ENCODE data around the gene PRKCB.

Gene PRKCB

DNA sequence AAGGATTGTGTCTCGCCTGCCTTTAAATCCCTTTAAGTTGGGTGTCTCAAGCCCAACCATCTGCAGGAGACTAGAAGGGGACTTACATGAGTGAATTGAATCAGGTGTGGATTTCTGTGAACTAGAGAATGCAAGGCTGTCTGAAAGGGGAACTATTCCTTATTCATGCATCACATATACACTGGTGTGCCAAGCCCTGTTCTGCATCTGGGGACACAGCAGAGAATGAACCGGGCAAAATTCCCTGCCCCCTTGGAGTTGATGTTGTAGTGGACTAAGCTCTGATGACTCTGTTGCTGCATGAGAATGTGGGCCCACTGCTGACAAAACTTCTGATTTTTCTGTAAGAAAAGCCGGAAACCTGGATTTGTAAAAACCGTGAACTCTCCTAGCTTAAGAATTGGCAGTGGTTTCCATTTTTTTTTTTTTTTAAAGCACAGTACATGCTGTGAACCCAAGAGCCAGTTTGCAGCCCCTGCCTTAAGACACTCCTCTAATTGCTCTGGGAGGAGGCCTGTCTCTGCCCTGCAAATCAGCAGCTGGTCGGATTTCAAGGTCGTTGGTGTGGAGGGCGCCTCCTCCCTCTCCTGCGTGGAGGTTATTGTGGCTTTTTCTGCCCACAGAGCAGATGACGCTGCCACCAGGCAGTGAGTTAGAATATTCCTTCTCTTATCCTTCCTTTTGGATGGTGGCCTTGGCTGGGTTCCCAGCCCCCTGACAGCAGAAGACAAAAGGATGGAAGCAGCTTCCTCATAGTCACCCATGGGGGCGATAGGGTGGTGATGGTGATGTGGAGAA, 131.0 kb downstream of the PRKCB start:
- DNase-seq (ENCODE audit: low read depth in 3 of 3): no peak

DNA sequence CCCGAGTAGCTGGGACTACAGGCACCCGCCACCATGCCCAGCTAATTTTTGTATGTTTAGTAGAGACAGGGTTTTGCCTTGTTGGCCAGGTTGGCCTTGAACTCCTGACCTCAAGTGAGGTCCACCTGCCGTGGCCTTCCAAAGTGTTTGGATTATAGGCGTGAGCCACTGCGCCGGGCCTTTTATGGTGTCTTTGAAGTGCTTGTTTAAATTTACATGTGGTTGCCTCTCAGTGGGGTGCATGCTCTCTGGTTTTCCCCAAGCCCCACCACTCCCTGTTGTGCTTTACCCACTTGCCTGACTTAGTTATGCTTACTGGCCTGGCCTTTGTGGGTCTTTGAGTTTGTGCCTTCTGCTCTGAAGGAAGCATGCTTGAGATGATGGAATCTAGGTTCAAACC, 132.0 kb downstream of the PRKCB start:
- no peak for DNase-seq (ENCODE audit: low read depth in 3 of 3)

DNA sequence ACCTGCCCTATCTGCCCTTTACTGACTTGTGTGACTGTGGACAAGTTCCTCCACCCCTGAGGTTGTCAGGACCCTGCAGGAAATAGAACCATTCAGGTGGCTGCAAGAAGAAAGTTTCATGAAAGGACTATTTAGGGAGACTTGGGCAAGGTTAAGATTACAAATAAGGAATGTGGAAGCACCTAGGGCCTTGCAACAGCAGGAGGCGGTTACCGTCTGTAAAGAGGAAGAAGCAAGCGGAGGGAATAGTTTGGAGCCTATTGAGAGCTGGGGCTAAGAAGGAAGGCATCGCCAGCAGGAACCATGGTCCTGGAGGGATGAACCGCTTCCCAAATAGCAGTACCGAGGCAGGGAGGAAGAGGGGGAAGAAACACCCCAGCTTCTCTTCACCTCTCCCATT, 132.4 kb downstream of the PRKCB start:
- DNase-seq (ENCODE audit: low read depth in 3 of 3): no peak

DNA sequence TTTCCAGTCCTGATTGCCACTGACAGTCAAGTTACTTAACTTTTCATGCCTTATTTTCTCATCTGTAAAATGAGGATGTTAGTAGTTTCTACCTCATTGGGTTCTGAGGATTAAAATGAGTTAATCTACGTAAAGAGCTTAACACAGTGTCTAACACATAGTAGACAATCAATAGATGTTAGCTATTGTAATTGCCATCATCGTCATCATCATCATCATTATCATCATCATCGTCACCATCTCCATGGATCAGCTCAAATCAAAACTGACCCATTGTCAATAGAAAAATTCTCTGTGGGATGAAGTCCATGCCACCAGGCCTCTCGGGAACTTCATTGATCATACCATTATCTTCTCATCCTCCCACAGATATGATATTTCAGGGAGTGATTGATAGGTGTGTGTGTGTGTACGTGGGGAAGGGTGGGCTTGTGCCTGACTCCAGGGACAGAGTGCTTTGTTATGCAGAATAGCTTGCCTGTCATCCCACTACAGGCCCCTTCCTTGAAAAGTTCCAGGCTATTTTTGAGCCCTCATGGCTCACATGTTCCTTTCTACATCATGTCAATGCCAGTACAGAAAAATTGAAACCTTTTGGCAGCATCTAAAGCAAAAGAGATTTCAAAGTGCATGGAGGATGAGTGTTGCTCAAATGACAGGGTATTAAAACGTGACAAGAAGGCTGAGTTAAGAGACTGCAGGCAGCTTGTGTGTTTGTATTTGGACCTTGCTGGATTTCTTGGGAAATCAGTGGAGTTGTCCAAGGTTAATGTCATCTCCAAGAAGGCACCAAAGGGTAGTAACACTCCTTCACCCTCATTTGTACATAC, 133.9 kb downstream of the PRKCB start:
- DNase-seq (ENCODE audit: low read depth in 3 of 3): no peak

DNA sequence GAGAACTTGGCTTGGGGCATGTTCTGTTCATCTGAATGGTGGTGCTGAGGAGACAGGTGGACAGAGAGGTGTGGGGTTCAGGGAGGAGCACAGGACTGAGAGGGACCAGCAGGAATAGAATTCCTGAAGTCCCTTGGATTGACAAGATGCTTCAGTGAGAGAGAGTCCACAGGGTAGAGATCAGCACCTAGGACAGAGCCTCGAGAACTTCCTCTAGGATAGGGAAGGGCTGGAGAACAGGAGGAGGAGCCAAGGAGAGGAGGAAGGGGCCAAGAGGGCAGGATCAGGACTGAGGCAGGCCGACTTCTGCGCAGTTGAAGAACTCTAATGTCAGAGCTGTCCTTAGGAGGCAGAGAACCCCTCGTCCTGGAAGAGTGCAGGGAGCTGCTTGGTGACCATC, 138.4 kb downstream of the PRKCB start:
- DNase-seq (ENCODE audit: low read depth in 3 of 3): no peak

DNA sequence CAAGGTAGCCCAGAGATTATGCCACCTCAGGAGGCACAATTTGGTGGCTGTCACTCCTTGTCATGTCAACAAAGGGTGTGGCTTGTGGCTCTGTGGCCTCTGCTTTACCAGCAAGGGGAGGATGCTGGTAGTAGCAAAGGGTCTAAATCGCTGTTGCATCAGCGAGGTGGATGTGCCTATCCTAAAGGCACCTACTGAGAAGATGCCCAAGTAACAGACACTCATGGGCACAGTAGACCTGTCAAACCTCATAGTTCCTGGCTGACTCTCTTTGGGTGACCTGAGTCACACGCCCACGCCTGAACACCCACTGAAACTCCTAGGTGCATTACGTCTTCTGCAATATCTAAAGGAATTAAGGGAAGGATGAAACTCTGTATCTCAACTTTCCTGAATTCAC, 139.5 kb downstream of the PRKCB start:
- DNase-seq (ENCODE audit: low read depth in 3 of 3): no peak

DNA sequence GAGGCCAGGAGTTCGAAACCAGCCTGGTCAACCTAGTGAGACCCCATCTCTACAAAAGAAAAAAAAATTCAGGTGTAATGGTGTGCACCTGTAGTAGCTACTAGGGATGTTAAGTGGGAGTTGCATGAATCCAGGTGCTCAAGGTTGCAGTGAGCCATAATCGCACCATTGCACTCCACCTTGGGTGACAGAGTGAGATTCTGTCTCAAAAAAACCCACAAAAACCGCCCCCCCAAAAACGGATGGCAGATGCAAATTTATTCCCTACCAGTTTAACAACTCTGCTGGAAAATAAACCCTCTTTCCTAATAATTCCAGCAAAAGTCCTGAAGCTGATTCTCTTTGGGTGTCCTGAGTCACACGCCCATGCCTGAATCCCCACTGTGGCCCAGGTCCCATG, 140.3 kb downstream of the PRKCB start:
- no peak for DNase-seq (ENCODE audit: low read depth in 3 of 3)

DNA sequence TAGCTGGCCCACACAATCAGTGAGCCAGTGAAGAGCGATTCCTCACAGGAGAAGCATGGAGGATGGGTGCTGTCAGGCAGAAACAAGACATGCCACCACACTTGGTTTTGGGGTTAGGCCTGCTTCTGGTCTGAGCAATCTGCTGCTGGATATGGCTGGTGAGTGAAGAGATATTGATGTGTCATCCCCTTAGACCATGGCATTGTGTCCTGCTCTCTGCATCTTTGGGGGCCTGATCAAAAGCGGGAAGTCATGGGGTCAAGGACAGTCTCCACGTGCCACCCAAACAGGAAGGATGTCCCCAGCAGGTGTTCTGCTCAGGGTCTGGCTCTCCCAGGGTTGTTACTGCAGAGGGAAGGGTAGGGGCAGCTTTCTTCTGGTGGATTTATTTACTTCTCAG, 140.7 kb downstream of the PRKCB start:
- no peak for DNase-seq (ENCODE audit: low read depth in 3 of 3)

DNA sequence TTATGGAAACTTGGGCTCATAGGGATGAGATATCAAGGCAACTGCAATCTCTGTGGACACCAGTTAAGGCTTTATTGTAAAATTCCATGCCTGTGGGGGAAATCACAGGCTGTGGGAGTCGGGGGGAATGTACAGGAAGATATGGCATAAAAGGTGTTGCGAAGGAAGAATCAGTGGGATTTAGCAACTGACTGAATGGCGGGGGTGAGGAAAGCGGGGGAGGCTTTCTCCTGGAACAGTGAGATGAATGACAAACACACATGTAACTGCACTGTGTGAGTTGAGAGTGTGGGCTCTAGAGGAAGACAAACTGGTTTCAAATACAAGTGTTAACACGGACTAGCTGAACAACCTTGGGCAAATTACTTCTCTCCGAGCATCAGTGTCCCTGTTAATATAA, 143.7 kb downstream of the PRKCB start:
- DNase-seq (ENCODE audit: low read depth in 3 of 3): no peak

DNA sequence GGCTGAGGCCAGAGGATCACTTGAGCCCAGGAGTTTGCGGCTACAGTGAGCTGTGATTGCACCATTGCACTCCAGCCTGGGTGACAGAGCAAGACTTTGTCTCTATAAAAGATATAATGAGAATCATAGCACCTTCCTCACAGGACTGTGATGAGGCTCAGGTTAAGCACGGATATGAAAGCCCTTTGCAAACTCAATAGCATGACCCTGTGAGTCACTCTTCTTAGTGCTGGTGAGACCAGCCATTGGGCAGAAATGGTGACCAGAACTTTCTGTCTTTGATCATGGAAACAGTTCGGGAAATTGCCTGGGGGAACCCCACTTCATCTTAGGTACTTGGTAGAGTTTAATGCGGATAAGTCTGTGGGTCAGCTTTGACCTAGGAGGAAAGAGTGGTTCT, 144.2 kb downstream of the PRKCB start:
- no peak for DNase-seq (ENCODE audit: low read depth in 3 of 3)

DNA sequence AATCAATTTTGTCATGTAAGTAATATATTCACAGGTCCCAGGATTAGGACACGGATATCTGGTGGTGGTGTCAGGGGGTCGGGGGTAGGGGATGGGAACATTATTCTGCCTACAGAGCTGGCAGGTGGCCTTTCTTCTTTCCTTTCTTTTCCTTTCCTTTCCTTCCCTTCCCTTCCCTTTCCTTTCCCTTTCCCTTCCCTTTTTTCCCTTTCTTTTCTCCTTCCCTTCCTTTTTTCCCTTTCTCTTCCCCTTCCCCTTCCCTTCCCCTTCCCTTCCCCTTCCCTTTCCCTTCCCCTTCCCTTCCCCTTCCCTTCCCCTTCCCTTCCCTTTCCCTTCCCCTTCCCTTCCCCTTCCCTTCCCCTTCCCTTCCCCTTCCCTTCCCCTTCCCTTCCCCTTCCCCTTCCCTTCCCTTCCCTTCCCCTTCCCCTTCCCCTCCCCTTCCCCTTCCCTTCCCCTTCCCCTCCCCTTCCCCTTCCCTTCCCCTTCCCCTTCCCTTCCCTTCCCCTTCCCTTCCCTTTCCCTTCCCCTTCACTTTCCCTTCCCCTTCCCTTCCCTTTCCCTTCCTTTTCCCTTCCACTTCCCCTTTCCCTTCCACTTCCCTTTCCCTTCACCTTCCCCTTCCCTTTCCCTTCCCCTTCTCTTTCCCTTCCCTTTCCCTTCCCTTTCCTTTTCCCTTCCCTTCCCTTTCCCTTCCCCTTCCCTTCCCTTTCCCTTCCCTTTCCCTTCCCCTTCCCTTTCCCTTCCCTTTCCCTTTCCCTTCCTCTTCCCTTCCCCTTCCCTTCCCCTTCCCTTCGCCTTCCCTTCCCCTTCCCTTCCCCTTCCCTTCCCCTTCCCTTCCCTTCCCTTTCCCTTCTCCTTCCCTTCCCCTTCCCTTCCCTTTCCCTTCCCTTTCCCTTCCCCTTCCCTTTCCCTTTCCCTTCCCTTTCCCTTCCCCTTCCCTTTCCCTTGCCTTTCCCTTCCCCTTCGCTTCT, 145.9 kb downstream of the PRKCB start:
- no peak for DNase-seq (ENCODE audit: low read depth in 3 of 3)

DNA sequence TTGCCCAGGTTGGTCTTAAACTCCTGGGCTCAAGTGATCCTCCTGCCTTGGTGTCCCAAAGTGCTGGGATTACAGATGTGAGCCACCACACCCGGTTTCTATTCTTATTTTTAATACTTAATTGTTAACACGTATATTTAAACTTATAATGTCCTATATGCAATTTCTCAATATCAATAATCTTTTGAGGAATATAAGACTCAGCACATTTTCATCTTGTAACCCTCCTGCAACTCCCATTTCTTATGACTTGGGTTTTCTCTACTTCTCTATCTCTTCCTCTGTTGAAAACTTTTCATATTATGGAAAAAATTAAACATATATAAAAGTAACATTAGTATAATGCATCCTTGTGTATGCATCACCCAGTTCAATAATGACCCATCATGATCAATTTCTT, 150.7 kb downstream of the PRKCB start:
- DNase-seq (ENCODE audit: low read depth in 3 of 3): no peak

DNA sequence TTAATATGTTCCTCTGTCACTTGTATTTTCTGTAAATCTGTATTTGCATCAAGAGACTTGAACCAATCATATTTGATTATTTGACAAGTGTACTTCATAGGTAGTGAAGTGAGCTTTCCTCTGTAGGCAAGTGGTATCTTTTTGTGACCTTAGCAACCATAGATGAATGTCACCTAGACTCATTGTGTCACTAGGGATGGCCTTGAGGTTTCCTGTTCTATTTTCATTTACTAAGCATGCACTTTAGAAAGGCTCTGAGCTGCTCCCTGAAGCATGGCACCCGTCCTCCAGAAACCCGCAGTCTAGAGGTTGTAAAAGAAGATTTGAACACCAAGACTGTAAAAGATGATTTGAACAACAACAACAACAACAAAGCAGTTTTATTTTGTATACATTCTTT, 151.7 kb downstream of the PRKCB start:
- no peak for DNase-seq (ENCODE audit: low read depth in 3 of 3)

DNA sequence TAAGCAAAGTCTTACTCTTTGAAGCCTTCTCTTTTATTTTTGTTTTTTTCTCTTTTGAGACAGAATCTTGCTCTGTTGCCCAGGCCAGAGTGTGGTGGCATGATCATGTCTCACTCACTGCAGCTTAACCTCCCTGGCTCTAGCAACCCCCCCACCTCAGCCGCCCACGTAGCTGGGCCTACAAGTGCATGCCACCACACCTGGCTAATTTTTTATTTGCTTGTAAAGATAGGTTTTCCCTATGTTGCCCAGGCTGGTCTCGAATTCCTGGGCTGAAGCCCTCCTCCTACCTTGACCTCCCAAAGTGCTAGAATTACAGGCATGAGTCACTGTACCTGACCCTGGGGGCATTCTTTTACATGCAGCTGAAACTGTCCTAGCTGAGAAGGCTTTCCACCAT, 154.7 kb downstream of the PRKCB start:
- no peak for DNase-seq (ENCODE audit: low read depth in 3 of 3)

DNA sequence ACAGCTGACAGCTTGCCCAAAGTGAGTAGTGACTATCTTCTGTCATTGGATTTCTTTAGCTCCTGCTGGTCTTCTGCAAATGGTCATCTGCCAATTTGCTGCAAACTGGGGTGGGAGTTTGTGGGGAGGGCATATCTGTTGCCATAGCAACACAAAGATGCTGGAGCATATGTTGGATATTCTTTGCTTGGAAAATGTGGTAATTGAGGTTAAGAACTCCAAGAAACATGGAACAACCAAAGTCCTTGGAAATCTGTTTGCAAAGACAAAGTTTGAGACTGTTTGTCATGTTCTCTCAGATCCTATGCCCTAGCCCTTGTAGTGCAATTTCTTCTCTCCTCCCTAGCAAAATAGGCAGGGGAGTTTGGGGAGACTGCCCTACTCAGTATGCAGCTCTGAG, 155.3 kb downstream of the PRKCB start:
- DNase-seq (ENCODE audit: low read depth in 3 of 3): no peak

DNA sequence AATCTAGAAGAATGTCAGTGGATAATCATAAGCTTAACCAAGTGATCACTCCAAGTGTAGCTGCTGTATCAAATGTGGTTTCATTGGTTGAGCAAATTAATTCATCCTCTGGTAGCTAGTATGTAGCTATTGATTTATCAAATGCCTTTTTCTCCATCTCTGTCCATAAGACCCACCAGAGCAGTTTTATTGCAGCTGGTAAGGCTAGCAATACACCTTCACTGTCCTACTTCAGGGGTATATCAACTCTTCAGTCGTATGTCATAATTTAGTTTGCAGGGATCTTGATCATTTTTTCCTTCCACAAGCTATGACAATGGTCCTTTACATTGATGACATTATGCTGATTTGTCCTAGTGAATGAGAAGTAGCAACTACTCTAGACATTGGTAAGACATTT, 158.8 kb downstream of the PRKCB start:
- no peak for DNase-seq (ENCODE audit: low read depth in 3 of 3)

DNA sequence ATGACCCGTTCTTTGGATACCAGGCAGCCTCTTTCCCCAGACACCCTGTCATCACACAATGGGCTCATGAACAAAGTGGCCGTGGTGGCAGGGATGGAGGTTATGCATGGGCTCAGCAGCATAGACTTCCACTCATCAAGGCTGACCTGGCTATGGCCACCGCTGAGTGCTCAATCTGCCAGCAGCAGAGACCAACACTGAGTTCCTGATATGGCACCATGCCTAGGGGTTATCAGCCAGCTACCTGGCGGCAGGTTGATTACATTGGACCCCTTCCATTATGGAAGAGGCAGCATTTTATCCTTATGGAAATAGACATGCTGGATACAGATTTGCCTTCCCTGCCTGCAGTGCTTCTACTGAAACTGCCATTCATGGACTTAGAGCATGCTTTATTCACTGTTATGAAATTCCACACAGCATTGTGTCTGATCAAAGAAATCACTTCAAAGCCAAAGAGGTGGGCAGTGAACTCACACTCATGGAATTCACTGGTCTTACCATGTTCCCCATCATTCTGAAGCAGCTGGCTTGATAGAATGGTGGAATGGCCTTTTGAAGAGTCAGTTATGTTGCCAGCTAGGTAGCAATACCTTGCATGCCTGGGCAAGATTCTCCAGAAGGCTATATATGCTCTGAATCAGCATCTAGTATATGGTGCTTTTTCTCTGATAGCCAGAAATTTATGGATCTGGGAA, 160.6 kb downstream of the PRKCB start:
- no peak for DNase-seq (ENCODE audit: low read depth in 3 of 3)

DNA sequence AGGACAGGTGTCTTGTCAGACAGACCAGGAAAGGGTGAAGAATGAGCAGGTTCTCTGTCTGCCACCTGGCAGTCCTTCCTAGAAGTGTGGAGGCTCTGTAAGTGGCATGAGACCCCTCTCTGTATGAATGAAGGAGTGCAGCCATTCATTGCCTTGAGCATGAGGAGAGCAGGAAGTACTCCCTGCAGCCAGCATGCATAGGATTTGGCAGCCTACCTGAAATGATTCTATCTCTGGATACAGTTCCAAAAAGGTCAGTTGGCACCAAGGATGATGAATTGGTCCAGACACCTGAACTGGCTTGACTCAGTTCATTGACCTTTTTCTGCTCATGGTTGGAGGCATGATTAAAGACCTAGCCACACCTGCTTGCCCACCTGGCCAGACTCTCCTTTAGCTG, 163.0 kb downstream of the PRKCB start:
- no peak for DNase-seq (ENCODE audit: low read depth in 3 of 3)

DNA sequence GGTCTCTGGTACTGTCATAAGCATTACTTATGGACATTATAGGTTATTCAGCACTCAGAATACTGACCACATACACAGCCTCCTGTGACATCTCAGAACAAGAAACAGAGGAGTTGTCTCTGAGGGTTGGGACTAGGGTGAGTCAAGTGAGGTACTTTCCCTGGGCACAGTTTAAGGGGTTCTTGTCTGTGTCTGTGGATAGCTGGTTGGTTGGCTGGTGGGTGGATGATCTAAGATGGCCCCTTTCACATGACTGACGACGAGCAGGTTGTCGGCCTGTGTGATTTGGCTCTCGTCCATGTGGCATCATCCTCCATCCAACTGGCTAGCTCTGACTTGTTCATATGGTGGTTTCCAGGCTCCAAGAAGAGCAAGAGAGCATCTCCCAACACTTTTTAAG, 163.9 kb downstream of the PRKCB start:
- peak; percentile 54 to 69 (median 64) for DNase-seq (ENCODE audit: low read depth in 3 of 3)

DNA sequence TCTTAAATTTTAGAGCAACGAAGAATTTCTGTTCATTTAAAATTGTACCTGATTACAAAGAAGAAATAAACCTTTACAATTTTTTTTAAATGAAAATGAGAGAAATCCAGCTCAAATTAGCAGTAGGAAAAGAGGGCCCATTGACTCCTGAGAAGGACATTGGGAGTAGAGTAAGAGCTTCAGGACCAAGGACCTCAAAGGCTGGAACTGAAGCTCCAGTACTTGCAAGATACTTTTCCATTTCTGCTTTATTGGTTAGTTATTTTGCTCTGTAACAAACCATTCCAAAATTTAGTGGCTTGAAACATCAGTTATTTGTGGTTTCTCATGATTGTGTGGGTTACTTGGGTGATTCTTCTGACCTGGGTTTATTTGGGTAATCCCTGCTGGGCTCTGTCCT, 165.9 kb downstream of the PRKCB start:
- no peak for DNase-seq (ENCODE audit: low read depth in 3 of 3)

DNA sequence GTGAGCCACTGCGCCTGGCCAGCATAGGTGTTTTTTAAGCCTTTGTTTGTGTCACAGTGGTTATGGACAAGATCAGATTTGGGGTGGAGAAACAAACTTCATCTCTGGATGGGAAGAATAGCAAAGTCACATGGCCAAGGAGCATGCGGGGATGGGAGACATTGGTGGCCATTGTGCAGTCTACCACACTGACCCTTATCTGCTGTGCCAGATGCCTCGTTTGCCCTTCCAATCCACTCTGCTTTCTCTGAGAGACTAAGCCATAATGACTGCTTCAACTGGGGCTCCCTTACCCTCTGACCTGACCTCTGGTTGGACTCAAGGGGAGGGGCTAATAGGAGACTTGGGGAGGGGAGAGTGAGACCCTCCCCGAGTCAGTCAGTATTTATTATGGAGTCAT, 166.8 kb downstream of the PRKCB start:
- no peak for DNase-seq (ENCODE audit: low read depth in 3 of 3)

DNA sequence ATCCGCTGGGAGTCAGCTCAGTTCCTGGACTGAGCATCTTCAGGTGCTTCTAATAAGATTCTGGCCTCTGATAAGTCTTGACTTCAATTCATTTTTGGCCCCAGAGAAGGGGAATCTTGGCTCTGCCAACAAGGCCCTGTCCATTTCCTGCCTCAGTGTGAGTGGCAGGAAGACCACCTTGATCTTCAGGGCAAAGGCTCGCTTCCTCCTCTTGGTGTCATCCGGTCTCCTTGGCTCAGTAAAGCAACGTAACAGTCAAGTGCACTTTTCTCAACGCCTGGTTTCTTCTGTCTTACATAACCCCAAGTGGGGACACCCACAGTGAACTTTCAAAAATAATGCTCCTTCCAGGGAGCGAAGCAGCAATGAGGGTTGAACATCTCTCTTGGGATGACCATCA, 169.8 kb downstream of the PRKCB start:
- DNase-seq (ENCODE audit: low read depth in 3 of 3): no peak

Measured in stimulated activated CD4-positive, alpha-beta T cell treated with anti-CD3 and anti-CD28 coated beads, TNF-alpha, amount 100 ng/mL, for 48 hours (primary cell).